ENCODE results near the gene SKAP1.
"Not testable (repeated sequence)": the region's sequence is repeated elsewhere in the genome, so short reads cannot be mapped to it uniquely, and the experiment has no call there.

The SKAP1 gene

DNA sequence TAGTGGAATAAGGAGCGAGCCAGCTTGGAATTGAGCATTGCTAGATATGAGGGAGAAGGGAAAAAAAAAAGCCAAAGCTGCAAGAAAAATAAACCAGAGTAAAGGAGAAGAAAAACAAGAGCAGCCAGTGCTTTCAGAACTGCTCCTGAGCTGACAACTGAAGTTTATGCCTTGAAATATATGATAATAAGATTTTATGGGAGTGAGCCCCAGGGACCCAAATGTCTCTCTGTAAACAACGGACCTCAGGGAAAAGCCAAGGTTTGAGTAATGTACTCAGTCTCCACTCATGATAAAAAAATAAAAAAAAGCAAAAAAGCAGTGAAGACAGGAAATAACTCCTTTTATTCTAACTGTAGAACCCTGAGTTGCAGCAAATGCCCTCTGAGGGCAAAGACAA lies 189.9 kb downstream of the SKAP1 start:
- no peak for DNase-seq

DNA sequence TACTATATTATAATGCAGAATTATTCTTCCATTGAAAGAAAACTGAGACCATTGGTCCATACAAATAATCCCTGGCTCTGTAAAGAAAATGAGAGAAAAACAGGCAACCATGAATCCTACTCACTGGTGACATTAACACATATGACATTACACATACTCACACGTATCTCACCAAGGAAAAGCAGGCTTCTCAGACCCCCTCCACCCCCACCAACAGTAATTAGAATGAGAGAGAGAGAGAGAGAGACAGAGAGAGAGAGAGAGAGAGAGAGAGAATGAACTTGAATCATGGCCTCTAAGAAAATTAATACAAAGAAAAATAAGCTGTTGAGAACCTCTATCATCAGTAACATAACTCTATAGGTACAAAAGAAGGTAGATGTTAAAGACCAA lies 190.4 kb downstream of the SKAP1 start:
- no peak for DNase-seq

- DNase-seq: no peak
Observed at GRCh38 chr17:48238933-48239602, 190.9 kb downstream of the SKAP1 start.

GRCh38 chr17:48237456-48237855 lies 192.6 kb downstream of the SKAP1 start:
- DNase-seq: no peak

DNA sequence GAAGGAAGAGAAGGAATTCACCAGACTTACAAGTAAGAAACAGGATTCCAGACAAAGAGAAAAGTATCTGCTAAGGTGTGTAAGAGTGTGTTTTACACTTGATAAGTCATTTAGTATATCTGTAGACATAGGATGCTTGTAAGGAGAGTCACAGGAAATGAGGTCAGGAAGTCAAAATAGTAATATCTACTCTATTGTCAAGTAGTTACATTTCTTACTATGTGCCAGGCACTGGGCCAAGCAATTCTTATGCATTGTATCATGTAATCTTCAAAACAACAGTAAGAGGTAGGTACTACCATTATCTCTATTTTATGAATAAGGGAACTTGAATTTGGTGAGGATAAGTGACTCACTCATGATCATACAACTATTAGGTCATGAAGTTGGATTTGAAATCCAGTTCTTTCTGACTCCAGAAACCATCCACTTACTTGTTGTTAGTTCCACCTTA lies 193.3 kb downstream of the SKAP1 start:
- no peak for DNase-seq

- no peak for DNase-seq
Observed at GRCh38 chr17:48234922-48235321, 195.1 kb downstream of the SKAP1 start.

- DNase-seq: no peak
Observed at GRCh38 chr17:48231995-48232959, 197.7 kb downstream of the SKAP1 start.

GRCh38 chr17:48229936-48230335 lies 200.1 kb downstream of the SKAP1 start:
- no peak for DNase-seq

DNA sequence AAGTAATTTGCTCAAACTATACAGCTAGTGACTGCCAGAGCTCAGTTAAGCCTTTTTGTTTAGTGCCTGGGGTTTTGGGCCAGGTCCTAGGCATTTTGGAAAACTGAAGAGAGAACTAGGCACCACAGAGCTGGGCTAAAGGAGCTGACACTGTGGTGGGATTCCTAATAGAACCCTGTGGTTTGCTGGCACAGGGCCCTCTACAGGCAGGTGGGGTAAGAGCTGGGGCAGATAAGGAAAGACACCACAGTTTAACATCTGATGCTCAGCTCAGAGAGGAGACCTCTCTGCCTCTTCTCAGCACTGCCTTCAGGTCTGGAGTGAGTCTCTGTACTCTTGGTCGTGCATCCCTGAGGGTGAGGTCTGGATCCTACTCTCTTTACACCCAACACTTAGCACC lies 201.3 kb downstream of the SKAP1 start:
- no peak for DNase-seq

GRCh38 chr17:48225725-48226567 lies 204.1 kb downstream of the SKAP1 start:
- DNase-seq: no peak

- DNase-seq: no peak
Observed at GRCh38 chr17:48223945-48224344, 206.1 kb downstream of the SKAP1 start.

DNA sequence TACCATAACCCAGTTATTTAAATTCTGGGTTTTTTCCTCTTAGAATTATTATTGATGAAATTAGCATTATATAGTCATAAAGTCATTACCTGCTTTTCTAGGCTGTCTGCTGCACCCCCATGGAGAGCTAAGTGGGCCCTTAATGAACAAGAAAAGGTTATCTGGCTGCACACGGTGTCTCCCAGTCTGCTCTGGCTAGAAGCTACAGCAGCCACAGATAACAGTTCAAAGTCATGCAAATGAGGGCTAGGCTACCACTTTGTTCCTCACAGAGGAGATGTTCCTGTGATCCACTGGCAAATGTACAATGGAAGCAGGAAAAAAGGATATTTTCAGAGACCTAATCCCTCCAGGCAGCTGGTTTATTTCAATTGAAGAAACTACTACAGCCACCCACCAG lies 210.4 kb downstream of the SKAP1 start:
- no peak for DNase-seq

- no peak for DNase-seq
Observed at GRCh38 chr17:48215583-48216139, 214.4 kb downstream of the SKAP1 start.

DNA sequence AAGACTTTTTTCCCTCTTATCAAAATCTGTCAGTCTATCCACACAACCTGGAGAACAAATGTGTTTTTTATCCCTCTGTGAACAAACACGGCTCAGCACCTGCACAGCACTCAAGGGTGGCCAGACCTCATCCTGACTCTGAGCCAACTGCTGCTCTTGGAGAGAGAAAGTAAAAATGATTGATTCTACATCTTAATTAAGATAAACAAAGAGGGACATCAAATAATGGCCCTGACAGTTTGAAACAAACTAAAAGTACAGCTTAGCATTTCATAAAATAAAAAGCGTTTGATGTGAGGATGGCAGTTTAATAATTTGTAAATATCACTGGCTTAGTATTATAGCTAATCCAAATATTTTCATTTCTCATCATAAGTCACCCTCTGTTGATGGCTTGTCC lies 216.2 kb downstream of the SKAP1 start:
- DNase-seq: no peak

DNA sequence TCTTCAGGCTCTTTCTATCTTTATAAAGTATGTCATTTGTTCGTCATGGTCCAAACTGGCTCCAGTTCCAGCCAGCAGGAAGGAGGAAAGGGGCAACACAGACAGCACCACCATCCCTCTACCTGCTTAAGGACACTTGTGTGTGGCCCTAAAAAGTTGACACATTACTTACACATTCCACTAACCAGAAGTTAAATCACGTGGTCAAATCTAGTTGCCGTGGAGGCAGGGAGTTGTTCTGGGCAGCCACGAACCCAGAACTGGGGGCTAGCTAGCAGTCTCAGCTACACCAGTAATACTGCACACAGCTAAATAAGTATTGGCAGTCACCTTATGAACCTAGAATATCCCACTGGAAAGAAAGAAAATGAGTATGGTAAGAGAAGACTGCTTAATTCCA lies 218.2 kb downstream of the SKAP1 start:
- no peak for DNase-seq

- DNase-seq: no peak
Observed at GRCh38 chr17:48211011-48211410, 219.0 kb downstream of the SKAP1 start.

DNA sequence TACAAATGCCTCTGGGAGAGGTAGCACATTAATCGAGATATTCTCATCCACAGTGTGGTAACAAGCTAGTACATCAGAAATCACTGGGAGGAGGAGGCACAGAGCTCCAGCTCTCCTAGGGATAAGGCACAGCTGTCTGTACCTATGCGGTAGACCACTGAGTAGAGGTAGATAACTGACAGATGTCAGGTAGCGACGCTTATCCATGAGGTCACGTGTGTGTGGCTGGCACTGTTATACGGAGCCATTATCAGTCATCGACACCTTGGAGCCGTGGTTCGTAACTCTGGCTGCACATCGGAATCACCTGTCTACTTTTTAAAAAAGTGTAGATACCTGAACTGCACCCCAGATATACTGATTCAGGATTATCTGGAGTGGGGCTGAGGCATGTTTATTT lies 220.0 kb downstream of the SKAP1 start:
- DNase-seq: no peak

DNA sequence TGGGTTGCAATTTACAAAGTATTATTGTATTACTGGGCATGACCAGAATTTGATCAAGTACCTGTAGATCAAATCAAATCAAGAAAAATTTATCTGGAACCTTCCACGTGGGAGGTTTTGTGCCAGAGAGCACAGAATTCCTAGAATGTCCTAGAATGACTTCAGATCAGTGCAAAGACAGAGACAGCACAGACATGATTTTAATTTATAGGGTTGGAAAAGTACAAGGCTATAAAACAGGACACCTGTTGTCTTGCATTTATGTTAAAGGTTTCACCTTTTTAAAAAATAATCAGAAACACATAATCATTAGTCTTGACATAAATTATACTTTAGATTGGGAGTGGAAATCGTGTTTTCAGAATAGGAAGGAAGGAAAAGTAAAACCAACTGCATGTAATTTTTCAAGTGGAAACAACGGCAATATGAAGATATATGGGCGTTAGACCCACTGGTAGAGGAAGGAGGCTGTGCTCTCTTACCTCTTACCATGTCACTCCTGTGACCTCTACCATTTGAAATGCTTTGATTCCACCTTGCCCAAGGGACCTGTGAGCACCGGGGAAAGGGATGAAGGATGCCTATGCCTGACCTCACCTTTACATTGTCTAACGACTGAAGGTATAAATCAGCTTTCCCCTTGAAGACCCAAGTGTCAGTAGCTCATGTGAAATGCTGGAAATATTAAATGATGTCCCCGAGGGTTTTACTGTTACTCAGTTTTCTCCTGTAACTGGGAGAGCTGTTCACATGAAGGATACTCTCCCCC lies 222.1 kb downstream of the SKAP1 start:
- no peak for DNase-seq

- DNase-seq: not testable (repeated sequence)
Observed at GRCh38 chr17:48207036-48207435, 223.0 kb downstream of the SKAP1 start.

GRCh38 chr17:48202959-48203358 lies 227.1 kb downstream of the SKAP1 start:
- no peak for DNase-seq

DNA sequence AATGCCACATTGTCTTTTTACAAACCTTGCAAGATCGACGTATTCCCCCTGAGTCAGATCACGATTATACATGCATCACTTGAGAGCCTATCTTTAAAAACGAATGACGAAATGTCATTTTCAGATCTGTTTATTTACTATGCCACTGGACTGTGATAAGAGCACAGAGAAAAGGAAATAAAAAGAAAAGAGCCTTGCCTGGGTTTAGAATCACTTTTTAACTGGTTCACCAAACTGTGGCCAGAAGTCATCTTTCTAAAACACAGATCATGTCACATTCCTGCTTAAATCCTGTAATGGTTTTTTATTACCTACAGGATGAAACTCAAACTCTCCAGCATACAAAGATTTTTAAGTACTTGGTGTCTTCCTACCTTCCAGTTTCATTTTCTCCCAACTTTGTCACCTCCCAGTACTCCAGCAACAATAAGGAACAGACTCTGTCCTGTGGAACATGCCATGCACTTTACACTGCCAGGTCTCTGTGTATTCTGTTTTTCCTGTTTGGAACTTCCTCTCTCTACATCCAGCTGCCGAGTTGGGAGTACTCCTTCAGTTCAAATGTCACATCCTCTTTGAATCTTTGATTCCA lies 231.0 kb downstream of the SKAP1 start:
- no peak for DNase-seq

DNA sequence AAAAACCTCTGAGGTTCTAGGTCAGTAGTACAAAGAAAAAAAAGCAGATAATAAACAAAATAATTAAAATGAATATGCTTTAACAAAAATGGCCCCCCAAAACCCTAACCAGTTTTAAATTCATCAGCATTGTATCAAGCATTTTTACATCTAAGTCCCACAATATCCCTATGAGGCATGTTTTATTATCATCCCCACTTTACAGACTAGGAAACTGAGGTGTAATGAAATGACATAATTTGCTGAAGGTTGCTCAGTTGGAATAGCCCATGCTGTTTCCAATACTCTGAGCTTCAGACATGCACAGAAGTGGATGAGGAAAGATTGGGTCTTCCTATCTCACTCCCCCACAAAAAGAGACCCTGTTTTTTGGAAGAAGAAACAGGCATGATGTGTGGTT lies 234.1 kb downstream of the SKAP1 start:
- DNase-seq: no peak

All from stimulated activated CD4-positive, alpha-beta T cell treated with anti-CD3 and anti-CD28 coated beads, Interleukin-15, amount 100 ng/mL, for 24 hours (primary cell).